Skeletal muscle satellite cell (primary cell): Measurements from ENCODE around the gene GCNT2.

Source experiments
- H3K27me3 ChIP-seq: 2 replicates; pipeline ENCODE4 v1.7.0; 2013; ENCODE audit warnings: low read length; ENCODE audit not compliant: control insufficient read depth, insufficient read depth
- H3K36me3 ChIP-seq: 2 replicates; pipeline ENCODE4 v1.7.0; 2013; ENCODE audit warnings: mild to moderate bottlenecking, control low read depth, low read length; ENCODE audit not compliant: insufficient read depth
- H3K4me1 ChIP-seq: 2 replicates; pipeline ENCODE4 v1.7.0; 2013; ENCODE audit warnings: low read length; ENCODE audit not compliant: control insufficient read depth, insufficient read depth
- H3K4me2 ChIP-seq: 2 replicates; pipeline ENCODE4 v1.7.0; 2013; ENCODE audit warnings: mild to moderate bottlenecking, low read length
- H3K4me3 ChIP-seq: 2 replicates; pipeline ENCODE4 v1.7.0; 2013; ENCODE audit warnings: low read length
- H3K9ac ChIP-seq: 2 replicates; pipeline ENCODE4 v1.7.0; 2013; ENCODE audit warnings: mild to moderate bottlenecking, low read depth, low read length, moderate library complexity
- H3K9me3 ChIP-seq: replicated peaks from 2 replicates; pipeline ENCODE4 v1.7.0; 2013; ENCODE audit warnings: mild to moderate bottlenecking, control low read depth, low read length

The GCNT2 gene

GRCh38 chr6:10584607-10585006 is 63.5 kb downstream of the GCNT2 start:
- Histone ChIP-seq H3K9me3 (no peaks in the 10 kb centered on the region), H3K4me2 (no peak overlapping the region), H3K27me3 (peaks cover 27% of the 10 kb centered on the region), H3K36me3 (no peaks in the 10 kb centered on the region), H3K4me1 (no peaks in the 10 kb centered on the region), H3K4me3 (no peak overlapping the region), H3K9ac (no peak overlapping the region)

- Histone ChIP-seq H3K9me3 (no peaks in the 10 kb centered on the region), H3K4me1 (no peaks in the 10 kb centered on the region), H3K4me3 (no peak overlapping the region), H3K9ac (no peak overlapping the region), H3K36me3 (no peaks in the 10 kb centered on the region), H3K27me3 (peaks cover 27% of the 10 kb centered on the region), H3K4me2 (no peak overlapping the region)
Measured at GRCh38 chr6:10585209-10585845, 64.2 kb downstream of the GCNT2 start.

- Histone ChIP-seq H3K4me2 (no peak overlapping the region), H3K9me3 (no peaks in the 10 kb centered on the region), H3K27me3 (peaks cover 27% of the 10 kb centered on the region), H3K4me3 (no peak overlapping the region), H3K36me3 (no peaks in the 10 kb centered on the region), H3K4me1 (no peaks in the 10 kb centered on the region), H3K9ac (no peak overlapping the region)
Measured at GRCh38 chr6:10586302-10586701, 65.2 kb downstream of the GCNT2 start.

- Histone ChIP-seq H3K4me2 (no peak overlapping the region), H3K4me3 (no peak overlapping the region), H3K9me3 (no peaks in the 10 kb centered on the region), H3K36me3 (no peaks in the 10 kb centered on the region), H3K27me3 (peaks cover 27% of the 10 kb centered on the region), H3K4me1 (no peaks in the 10 kb centered on the region), H3K9ac (no peak overlapping the region)
Measured at GRCh38 chr6:10587656-10588406, 66.7 kb downstream of the GCNT2 start.

GRCh38 chr6:10588562-10589428 is 67.6 kb downstream of the GCNT2 start:
- Histone ChIP-seq H3K27me3 (peaks cover 23% of the 10 kb centered on the region), H3K9me3 (no peaks in the 10 kb centered on the region), H3K36me3 (no peaks in the 10 kb centered on the region), H3K4me2 (no peak overlapping the region), H3K4me3 (no peak overlapping the region), H3K9ac (no peak overlapping the region), H3K4me1 (no peaks in the 10 kb centered on the region)

- Histone ChIP-seq H3K4me3 (no peak overlapping the region), H3K4me1 (no peaks in the 10 kb centered on the region), H3K9me3 (no peaks in the 10 kb centered on the region), H3K4me2 (no peak overlapping the region), H3K36me3 (no peaks in the 10 kb centered on the region), H3K9ac (no peak overlapping the region), H3K27me3 (peaks cover 23% of the 10 kb centered on the region)
Measured at GRCh38 chr6:10589429-10589727, 68.2 kb downstream of the GCNT2 start.

- no peaks in the 10 kb centered on the region for H3K36me3 ChIP-seq
- no peaks in the 10 kb centered on the region for H3K9me3 ChIP-seq
- H3K4me2 ChIP-seq = no peak overlapping the region
- H3K27me3 ChIP-seq = peaks cover 23% of the 10 kb centered on the region
- no peak overlapping the region for H3K9ac ChIP-seq
- H3K4me3 ChIP-seq = no peak overlapping the region
- H3K4me1 ChIP-seq = no peaks in the 10 kb centered on the region
Measured at GRCh38 chr6:10589983-10590382, 68.8 kb downstream of the GCNT2 start.

GRCh38 chr6:10591422-10592160 is 70.4 kb downstream of the GCNT2 start:
- no peaks in the 10 kb centered on the region for H3K4me1 ChIP-seq
- no peaks in the 10 kb centered on the region for H3K9me3 ChIP-seq
- no peak overlapping the region for H3K9ac ChIP-seq
- H3K27me3 ChIP-seq = peaks cover 10% of the 10 kb centered on the region
- H3K4me3 ChIP-seq = no peak overlapping the region
- H3K4me2 ChIP-seq = no peak overlapping the region
- no peaks in the 10 kb centered on the region for H3K36me3 ChIP-seq

GRCh38 chr6:10595731-10596664 is 74.8 kb downstream of the GCNT2 start:
- Histone ChIP-seq H3K4me3 (no peak overlapping the region), H3K4me1 (no peaks in the 10 kb centered on the region), H3K27me3 (peaks cover 15% of the 10 kb centered on the region), H3K9ac (no peak overlapping the region), H3K36me3 (no peaks in the 10 kb centered on the region), H3K4me2 (no peak overlapping the region), H3K9me3 (no peaks in the 10 kb centered on the region)

- no peak overlapping the region for H3K4me2 ChIP-seq
- H3K9ac ChIP-seq = no peak overlapping the region
- H3K36me3 ChIP-seq = no peaks in the 10 kb centered on the region
- no peaks in the 10 kb centered on the region for H3K4me1 ChIP-seq
- H3K27me3 ChIP-seq = peaks cover 13% of the 10 kb centered on the region
- no peaks in the 10 kb centered on the region for H3K9me3 ChIP-seq
- H3K4me3 ChIP-seq = no peak overlapping the region
Measured at GRCh38 chr6:10597499-10598001, 76.4 kb downstream of the GCNT2 start.
